GM18498 (cell line): Measurements from ENCODE around the gene MESP1.
"Not testable (repeated sequence)": the region's sequence is repeated elsewhere in the genome, so short reads cannot be mapped to it uniquely, and the experiment has no call there.

Source experiments
- ATAC-seq: cut with Tn5 transposase; IDR thresholded peaks from one replicate; pipeline ENCODE4 v1.9.1; 2021; ENCODE audit warnings: mild to moderate bottlenecking, moderate library complexity; ENCODE audit not compliant: unreplicated experiment

MESP1 gene

GRCh38 chr15:89750560-89751542 lies at the start of gene MESP1:
Gene MESP1 (minus strand): TSS chr15:89751249. CDS start chr15:89751231, 18 bp downstream.
- ATAC-seq = peak; percentile 94

GRCh38 chr15:89799918-89800498 lies 49.0 kb upstream of the MESP1 start:
- no peak for ATAC-seq

- no peak for ATAC-seq
Observed at GRCh38 chr15:89799011-89799911, 48.2 kb upstream of the MESP1 start.

- ATAC-seq = no peak
Observed at GRCh38 chr15:89797678-89798201, 46.7 kb upstream of the MESP1 start.

- ATAC-seq = no peak
Observed at GRCh38 chr15:89795996-89796395, 44.9 kb upstream of the MESP1 start.

GRCh38 chr15:89794627-89795241 lies 43.7 kb upstream of the MESP1 start:
- ATAC-seq = no peak

- no peak for ATAC-seq
Observed at GRCh38 chr15:89792106-89792805, 41.2 kb upstream of the MESP1 start.

GRCh38 chr15:89790661-89791060 lies 39.6 kb upstream of the MESP1 start:
- no peak for ATAC-seq

- ATAC-seq = no peak
Observed at GRCh38 chr15:89790206-89790605, 39.2 kb upstream of the MESP1 start.

GRCh38 chr15:89788585-89788984 lies 37.5 kb upstream of the MESP1 start:
- not testable (repeated sequence) for ATAC-seq

- no peak for ATAC-seq
Observed at GRCh38 chr15:89787944-89788343, 36.9 kb upstream of the MESP1 start.

- ATAC-seq = no peak
Observed at GRCh38 chr15:89785774-89786140, 34.7 kb upstream of the MESP1 start.

- no peak for ATAC-seq
Observed at GRCh38 chr15:89785064-89785773, 34.2 kb upstream of the MESP1 start.

- no peak for ATAC-seq
Observed at GRCh38 chr15:89784686-89784960, 33.6 kb upstream of the MESP1 start.

- ATAC-seq = no peak
Observed at GRCh38 chr15:89783861-89784685, 33.0 kb upstream of the MESP1 start.

GRCh38 chr15:89783111-89783860 lies 32.2 kb upstream of the MESP1 start:
- ATAC-seq = no peak

GRCh38 chr15:89782619-89782950 lies 31.5 kb upstream of the MESP1 start:
- ATAC-seq = not testable (repeated sequence)
